Stimulated activated CD4-positive, alpha-beta T cell treated with anti-CD3 and anti-CD28 coated beads, Interleukin-12 subunit alpha, Interleukin-12 subunit beta, amount 100 ng/mL, for 24 hours (primary cell): ENCODE data around the gene GIMAP1.

Experiments
- DNase-seq, 2 experiments: peaks; one replicate each; pipeline ENCODE4 v3.0.0-alpha.2; 2020; ENCODE audit warnings: low read depth in 2 of 2

Gene GIMAP1

DNA sequence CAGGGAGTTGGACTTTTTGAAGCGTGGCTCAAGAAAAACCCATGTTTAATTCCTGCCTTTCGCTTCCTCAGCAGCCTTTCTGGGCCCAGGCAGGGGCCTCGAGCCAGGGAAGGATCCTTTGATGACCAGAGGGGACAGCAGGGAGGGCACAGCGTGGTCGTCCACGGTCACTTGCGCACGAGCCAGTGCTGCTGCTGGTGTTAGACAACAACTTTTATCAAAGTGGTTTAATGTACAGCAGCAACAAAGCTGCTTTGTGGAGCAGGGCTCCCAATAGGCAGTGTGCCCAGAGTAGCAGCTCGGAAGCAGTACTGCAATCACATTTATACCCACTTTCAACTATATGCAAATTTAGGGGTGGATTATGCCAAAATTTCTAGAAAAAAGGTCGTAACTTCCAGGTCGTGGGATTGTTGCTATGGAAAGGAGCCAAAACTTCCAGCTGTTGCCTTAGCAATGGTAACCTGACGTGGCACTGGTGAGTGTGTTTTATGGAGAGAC is 6.1 kb downstream of the GIMAP1 start:
- no peak for DNase-seq

DNA sequence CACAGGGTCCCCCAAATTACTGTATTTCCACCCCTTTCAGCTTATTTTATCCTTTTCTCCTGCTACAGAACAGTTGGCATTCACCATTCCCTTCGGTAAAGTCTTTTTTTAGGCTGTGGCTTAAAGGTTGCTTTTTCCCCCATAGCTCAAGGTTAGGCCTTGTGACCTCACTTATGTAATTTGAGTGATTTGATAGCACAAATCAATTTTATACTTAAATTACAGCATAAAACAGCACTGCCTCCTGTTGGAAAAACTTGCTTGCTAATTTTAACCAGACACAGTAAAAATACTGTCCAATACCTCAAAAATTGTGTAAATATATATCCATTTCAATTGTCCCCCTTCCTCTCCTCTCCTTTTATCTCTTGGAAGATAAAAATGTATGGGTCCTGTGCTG is 7.1 kb downstream of the GIMAP1 start:
- no peak for DNase-seq

GRCh38 chr7:150727381-150727780 is 11.0 kb downstream of the GIMAP1 start:
- no peak for DNase-seq

- DNase-seq, result no peak
Measured at GRCh38 chr7:150728011-150728410, 11.6 kb downstream of the GIMAP1 start.

DNA sequence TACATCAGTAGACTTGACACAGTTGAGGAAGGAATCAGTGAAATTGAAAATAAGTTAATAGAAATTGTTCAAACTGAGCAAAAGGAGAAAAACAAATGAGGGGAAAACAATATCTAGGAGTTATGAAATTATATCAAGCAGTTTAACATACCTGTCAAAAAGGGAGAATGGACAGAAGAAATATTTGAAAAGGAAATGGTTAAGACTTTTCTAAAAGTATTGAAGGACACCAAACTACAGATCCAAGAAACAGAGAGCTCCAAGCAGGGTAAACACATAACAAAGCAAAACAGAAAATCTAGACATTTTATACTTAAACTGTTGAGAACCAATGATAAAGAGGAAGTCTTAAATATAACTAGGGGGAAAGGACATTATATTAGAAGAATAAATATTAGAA is 12.2 kb downstream of the GIMAP1 start:
- no peak for DNase-seq

GRCh38 chr7:150731916-150732315 is 15.5 kb downstream of the GIMAP1 start:
- no peak for DNase-seq

DNA sequence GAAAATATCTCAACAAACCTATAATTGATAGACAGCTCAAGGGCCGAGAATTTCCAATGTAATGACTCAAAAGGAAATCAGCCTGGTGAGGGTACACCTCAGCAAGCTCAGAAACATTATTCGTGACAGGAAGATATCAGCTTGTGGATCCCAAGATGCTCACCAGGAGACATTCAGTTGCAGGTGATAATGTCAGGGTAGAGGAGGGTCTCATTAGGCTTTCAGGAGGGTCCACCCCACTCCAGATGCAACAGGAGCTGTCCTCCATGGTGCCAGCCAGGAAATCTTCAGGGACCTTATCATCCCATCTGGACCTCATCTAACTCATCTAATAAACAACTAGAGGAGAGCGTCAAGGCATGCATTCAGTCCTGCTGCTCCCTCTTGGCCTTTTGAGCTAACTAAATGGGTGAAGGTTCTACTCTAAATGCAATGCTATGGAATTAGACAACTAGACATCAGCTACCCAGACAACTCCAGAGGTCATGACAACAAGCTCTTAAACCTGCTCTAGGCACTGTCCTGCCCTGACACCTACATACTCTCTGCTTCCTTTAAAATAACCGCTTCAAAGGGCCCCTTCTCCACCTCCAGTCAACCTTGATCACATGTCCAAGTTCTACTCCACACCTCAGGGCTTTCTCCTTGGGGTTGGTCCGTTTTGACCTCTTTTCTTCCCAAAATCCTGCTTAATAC is 16.5 kb downstream of the GIMAP1 start:
- no peak for DNase-seq

DNA sequence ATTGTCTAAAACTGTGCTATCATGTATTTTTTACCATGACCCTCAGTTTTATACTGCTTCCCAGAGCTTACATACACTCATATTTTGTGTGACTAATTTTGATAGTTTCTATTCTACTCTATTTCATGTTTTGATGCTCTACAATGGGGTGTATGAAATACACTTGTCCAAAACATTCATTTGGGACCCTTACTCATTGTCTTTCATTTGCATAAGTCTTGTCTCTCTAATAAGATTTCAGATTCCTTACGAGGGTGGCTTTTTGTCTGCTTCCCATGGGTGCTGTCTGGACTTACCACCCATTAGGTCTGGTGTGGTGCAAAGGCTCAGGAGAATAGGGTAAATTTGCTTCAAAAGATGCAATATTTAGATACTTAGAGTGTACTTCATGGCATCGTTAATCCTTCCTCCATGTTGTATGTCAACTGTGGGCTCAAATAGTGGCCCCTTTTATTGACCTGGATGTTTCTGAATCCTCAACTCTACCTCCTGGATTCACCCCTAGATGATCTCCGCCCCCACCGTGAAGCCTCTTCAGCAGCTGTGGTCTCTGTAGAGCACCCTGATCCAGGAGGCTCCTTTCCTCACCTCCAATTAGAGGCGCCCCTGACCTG is 17.2 kb downstream of the GIMAP1 start:
- no peak for DNase-seq

DNA sequence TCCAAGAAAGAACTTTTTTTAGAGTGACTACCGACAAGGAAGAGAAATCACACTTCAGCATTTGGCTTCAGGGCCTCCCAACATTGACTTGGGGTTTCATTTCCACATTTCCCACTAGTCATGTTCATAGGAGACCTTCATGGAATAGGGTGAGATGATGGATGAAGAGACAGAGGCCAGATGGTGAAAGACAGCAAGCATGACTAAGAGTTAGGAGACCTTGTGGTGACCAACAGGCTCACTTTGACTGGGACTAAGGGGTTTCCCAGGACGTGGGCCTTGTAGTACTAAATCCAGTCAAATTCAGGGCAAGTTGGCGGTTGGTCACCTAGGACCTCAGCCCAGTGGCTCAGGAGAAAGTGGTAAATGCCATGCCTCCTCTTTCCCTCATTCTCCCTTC is 17.8 kb downstream of the GIMAP1 start:
- DNase-seq, result no peak

GRCh38 chr7:150735596-150736358 is 19.4 kb downstream of the GIMAP1 start:
- no peak for DNase-seq

DNA sequence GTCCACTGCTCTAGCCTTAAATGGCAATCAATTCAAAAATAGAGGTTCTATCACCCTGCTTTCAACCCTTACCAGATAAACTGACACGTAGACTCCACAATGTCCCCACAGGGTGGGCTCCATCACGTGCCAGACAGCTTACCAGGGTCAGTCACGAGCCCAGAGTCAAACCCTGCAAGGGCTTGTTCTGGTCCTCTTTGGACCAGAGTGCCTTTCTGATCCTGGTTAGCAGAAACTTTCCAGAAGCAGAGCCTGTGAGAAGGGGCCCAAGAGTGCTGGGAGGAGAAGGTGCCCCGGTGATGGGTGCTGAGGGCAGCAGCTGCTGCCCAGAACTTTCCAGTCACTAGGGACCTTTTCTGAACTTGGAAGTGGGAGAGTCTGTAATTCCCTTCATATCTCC is 20.5 kb downstream of the GIMAP1 start:
- no peak for DNase-seq

- DNase-seq, result no peak
Measured at GRCh38 chr7:150737265-150738055, 21.0 kb downstream of the GIMAP1 start, which contains the start of gene GIMAP5. Gene GIMAP5, plus strand, starts transcription at chr7:150737418. Its CDS starts 3,467 bp downstream, at chr7:150740885.

DNA sequence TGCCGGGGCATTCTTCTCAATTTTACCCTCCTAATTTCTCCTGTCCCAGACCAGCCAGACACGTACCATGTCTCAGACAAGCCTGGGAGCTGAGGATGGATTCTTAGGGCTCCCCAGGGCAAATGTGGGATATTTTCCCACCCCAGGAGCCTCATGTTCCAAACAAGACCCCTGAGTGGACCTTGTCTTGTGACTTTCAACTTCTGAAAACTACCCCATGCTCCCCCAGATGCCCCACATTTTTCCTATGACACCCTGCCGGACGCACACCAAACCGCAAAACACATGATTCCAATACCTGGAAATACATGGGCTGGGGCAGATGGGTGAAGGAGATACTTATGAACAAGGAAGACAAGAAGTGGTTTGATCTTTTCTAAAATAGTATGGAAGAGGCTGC is 21.7 kb downstream of the GIMAP1 start:
- DNase-seq, result no peak

DNA sequence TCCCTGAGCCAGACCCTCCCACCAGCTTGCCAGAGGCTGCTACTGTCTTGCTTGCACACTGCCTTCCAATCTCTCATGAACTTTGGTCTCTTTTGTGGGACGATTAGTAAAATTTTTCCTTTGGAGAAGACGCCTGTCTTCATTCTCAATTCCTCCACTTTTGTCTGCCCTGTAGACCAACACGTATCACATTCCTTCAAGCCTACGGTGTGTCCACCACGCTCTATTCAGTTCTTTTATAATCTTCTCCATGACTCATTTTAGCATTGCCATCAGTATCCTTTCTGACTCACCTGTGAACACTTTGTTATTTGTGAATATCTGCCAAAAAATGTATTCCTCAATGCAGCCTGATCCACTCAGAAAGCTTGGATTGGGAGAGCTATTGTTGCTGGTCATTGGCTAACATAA is 22.2 kb downstream of the GIMAP1 start:
- no peak for DNase-seq

DNA sequence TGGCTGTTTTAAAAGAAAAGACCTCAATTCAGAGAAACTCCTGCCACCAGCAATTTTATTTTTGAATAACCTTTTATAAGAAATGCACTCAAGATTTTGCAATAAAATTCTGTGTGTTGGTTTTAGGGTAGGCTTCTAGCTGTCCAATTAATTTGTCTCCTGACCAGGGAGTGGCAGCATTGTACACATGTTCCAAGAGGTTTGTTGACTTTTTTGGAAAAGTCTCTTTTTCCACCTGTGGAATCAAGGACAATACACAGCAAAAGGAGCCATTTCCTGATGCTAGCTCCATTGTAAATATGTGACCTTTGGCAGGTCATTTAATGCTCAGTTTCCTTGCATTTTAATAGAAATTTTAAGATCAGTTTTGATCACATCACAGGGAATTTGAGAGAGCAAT is 22.6 kb downstream of the GIMAP1 start:
- no peak for DNase-seq

- DNase-seq, result no peak
Measured at GRCh38 chr7:150740053-150740452, 23.6 kb downstream of the GIMAP1 start.

DNA sequence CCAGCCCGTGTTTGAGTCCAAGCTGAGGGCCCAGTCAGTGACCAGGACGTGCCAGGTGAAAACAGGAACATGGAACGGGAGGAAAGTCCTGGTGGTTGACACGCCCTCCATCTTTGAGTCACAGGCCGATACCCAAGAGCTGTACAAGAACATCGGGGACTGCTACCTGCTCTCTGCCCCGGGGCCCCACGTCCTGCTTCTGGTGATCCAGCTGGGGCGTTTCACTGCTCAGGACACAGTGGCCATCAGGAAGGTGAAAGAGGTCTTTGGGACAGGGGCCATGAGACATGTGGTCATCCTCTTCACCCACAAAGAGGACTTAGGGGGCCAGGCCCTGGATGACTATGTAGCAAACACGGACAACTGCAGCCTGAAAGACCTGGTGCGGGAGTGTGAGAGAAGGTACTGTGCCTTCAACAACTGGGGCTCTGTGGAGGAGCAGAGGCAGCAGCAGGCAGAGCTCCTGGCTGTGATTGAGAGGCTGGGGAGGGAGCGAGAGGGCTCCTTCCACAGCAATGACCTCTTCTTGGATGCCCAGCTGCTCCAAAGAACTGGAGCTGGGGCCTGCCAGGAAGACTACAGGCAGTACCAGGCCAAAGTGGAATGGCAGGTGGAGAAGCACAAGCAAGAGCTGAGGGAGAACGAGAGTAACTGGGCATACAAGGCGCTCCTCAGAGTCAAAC is 26.0 kb downstream of the GIMAP1 start:
- no peak for DNase-seq

DNA sequence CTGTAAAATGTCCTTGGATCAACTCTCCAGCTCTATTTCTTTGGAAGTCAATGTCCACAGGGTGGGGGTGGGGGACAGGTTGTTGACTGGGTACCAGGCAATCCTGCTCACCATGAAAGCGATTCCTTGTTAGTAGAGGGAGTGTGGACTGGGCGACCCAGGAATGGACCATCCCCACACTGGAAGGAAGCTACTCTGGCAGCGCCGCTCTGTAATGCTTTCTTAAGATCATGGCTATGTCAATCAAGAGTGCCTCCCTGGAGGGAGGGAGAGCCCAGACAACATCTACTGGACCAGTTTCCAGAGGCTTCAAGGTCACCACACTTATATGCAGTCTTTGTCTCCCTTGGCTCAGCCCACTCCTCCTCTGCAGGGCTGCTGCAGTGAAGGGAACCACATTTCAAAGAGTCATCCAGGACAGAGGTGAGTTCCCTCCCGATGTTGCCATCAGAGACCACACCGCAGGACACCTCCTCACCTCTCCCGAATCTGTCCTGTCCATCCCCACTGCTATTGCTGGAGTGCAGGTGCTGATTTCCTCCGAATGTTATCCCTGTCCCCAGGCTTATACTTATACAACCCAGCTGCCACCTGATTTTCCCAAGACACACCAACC is 27.7 kb downstream of the GIMAP1 start:
- no peak for DNase-seq

DNA sequence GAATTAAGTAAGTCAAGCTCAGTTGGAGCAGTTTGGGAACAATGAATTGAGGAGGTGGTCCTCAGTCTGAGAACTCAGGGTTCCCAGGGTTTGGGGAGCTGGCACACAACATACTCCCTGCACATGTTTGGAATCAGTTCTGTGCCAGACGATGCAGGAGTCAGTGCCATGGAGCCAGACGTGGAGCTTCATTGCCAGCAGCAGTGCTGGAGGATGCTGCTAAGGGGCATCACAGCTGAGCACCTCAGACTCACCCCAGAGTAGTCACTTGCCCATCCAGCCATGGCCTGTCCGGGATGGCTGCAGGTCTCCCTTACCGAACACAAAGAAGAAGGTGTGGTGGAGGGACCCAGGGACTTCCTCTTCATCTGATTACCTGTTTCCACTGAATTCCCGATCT is 28.7 kb downstream of the GIMAP1 start:
- no peak for DNase-seq

GRCh38 chr7:150745876-150746275 is 29.5 kb downstream of the GIMAP1 start:
- DNase-seq, result no peak

GRCh38 chr7:150746921-150747320 is 30.5 kb downstream of the GIMAP1 start:
- DNase-seq, result no peak
